Progenitor cell of endocrine pancreas (in vitro differentiated cells): Measurements from ENCODE around the gene ZACN. TPM values are rescaled to one million over a fixed set of nuclear protein-coding genes. Genes with fewer than 3 reads are reported as not detected.

Experiments
- DNase-seq: peaks from one replicate; pipeline ENCODE4 v3.0.0; 2021; ENCODE audit warnings: low spot score; ENCODE audit not compliant: unreplicated experiment
- H3K27ac Mint-ChIP-seq: 2 replicates; pipeline ENCODE4 v1.8.0; 2021; ENCODE audit warnings: mild to moderate bottlenecking, moderate library complexity, mixed read lengths
- H3K27me3 Mint-ChIP-seq: 2 replicates; pipeline ENCODE4 v1.8.0; 2021; ENCODE audit warnings: mixed read lengths
- H3K36me3 Mint-ChIP-seq: 2 replicates; pipeline ENCODE4 v1.8.0; 2022; ENCODE audit warnings: mixed read lengths; ENCODE audit not compliant: insufficient read depth
- H3K4me1 Mint-ChIP-seq: 2 replicates; pipeline ENCODE4 v1.8.0; 2021; ENCODE audit warnings: low read depth, mixed read lengths
- H3K4me3 Mint-ChIP-seq: 2 replicates; pipeline ENCODE4 v1.8.0; 2021; ENCODE audit warnings: low read depth, mild to moderate bottlenecking, moderate library complexity, mixed read lengths
- H3K9me3 Mint-ChIP-seq: 2 replicates; pipeline ENCODE4 v1.8.0; 2021; ENCODE audit warnings: low read depth, mixed read lengths
- CTCF ChIP-seq: fragments of 200-600 bp; sonication (generic); IDR thresholded peaks from one replicate; pipeline ENCODE4 v1.5.0; 2021; ENCODE audit warnings: antibody characterized with exemption, mild to moderate bottlenecking; ENCODE audit not compliant: unreplicated experiment
- total RNA-seq: library from RNA; stranded (reverse); gene quantifications from 2 replicates; pipeline ENCODE4 v1.2.1, GENCODE V29; 2021

The ZACN gene
- total RNA-seq, 1 donor from 2014 or later, result 0.96 TPM

DNA sequence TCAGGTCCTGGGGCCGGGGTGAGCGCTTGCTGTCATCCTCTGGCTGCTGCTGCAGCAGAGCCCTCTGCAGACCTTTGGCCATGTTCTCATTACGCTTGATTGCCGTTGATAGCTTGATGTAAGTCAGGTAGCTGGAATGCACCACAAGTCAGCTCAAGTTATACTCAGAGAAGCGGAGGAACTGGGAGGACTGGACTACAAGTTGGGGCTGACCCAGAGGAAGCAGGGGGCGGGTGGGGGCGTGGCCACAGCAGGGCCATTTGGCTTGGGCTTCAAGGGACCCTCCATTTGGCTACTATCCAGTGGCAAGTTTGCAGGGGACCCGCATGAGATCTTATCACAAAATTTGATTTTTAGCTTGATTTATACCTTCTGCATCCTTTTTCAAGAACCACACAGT is 32.9 kb upstream of the ZACN start:
- H3K36me3 Mint-ChIP-seq, result peaks cover 33% of the 10 kb centered on the region
- no peaks in the 10 kb centered on the region for H3K9me3 Mint-ChIP-seq
- DNase-seq, result no peak
- H3K4me1 Mint-ChIP-seq, result peaks cover 1% of the 10 kb centered on the region
- TF ChIP-seq CTCF, result no peak
- no peak overlapping the region for H3K27ac Mint-ChIP-seq
- no peak overlapping the region for H3K4me3 Mint-ChIP-seq
- no peaks in the 10 kb centered on the region for H3K27me3 Mint-ChIP-seq

GRCh38 chr17:76048025-76048605 is 30.9 kb upstream of the ZACN start:
- no peak for DNase-seq
- no peak overlapping the region for H3K4me3 Mint-ChIP-seq
- no peak for TF ChIP-seq CTCF
- H3K9me3 Mint-ChIP-seq, result no peaks in the 10 kb centered on the region
- H3K27me3 Mint-ChIP-seq, result no peaks in the 10 kb centered on the region
- H3K4me1 Mint-ChIP-seq, result peaks cover 3% of the 10 kb centered on the region
- no peak overlapping the region for H3K27ac Mint-ChIP-seq
- H3K36me3 Mint-ChIP-seq, result peaks cover 32% of the 10 kb centered on the region

DNA sequence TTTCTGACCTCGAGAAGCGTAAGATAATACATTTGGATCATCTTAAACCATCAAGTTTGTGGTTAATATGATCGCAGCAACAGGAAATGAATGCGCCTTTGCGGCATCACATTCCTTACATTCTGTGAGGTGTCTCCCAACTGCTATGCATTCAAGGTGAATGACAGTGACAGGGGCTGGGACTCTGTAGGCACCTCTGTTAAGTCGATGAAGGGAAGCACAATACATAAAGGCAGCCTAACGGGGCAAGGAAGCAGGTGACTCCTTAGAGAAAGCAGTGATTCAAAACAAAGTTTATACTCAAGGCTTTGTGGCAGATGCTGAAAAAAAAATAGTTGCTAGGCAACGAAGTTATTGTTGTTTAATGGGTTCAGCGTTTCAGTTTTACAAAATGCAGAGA is 30.3 kb upstream of the ZACN start:
- Mint-ChIP-seq H3K4me1 (peaks cover 3% of the 10 kb centered on the region), H3K36me3 (peaks cover 33% of the 10 kb centered on the region), H3K9me3 (no peaks in the 10 kb centered on the region), H3K27ac (no peak overlapping the region), H3K27me3 (no peaks in the 10 kb centered on the region), H3K4me3 (no peak overlapping the region)
- DNase-seq, result no peak
- no peak for TF ChIP-seq CTCF

- DNase-seq, result no peak
- Mint-ChIP-seq H3K4me1 (peaks cover 8% of the 10 kb centered on the region), H3K27me3 (no peaks in the 10 kb centered on the region), H3K36me3 (peaks cover 32% of the 10 kb centered on the region), H3K4me3 (no peak overlapping the region), H3K9me3 (no peaks in the 10 kb centered on the region), H3K27ac (no peak overlapping the region)
- TF ChIP-seq CTCF, result no peak
Measured at GRCh38 chr17:76049239-76049638, 29.7 kb upstream of the ZACN start.

GRCh38 chr17:76049836-76050537 is 29.0 kb upstream of the ZACN start:
- Mint-ChIP-seq H3K9me3 (no peaks in the 10 kb centered on the region), H3K27me3 (no peaks in the 10 kb centered on the region), H3K4me3 (no peak overlapping the region), H3K36me3 (peaks cover 30% of the 10 kb centered on the region), H3K4me1 (peaks cover 8% of the 10 kb centered on the region), H3K27ac (no peak overlapping the region)
- no peak for TF ChIP-seq CTCF
- no peak for DNase-seq
